Measurements from ENCODE around the gene ADORA2A.

DNA sequence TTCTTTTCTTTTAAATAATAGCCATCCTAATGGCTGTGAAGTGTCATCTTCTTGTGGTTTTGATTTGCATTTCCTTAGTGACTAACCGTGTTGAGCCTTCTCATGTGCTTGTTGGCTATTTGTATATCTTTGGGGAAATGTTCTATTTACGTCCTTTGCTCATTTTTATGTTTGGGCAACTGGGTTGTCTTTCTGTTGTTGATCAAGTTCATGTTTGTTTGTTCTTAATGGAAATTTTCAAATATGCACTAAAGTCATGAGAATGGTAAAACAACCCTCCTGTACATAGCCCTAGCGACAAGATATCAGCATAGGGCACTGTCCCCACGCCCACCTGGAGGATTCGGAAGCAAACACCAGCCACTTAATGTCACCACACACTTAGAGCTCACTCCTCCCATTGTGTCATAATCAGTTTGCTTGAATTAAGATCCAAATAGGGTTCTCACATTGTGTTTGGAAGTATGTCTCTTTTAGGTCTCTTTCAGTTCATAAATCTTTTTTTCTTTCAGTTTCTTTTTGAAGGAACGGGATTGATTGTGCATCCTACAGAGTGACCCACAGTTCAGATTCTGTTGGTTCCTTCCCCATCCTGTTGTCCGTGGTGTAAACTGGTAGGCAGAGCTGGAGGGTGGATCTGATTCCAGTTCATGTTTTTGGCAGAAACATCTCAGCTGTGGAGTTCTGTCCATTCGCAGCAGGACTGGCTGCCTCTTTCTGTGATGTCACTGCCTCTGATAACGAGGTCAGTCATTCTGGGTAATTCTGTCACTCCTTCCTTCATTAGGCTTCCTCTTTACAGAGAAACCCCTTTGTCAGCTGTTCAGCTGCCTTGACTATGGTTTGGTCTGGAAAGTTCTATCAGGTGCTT is 26.4 kb upstream of the ADORA2A start:
- TF ChIP-seq, protein P1, sequence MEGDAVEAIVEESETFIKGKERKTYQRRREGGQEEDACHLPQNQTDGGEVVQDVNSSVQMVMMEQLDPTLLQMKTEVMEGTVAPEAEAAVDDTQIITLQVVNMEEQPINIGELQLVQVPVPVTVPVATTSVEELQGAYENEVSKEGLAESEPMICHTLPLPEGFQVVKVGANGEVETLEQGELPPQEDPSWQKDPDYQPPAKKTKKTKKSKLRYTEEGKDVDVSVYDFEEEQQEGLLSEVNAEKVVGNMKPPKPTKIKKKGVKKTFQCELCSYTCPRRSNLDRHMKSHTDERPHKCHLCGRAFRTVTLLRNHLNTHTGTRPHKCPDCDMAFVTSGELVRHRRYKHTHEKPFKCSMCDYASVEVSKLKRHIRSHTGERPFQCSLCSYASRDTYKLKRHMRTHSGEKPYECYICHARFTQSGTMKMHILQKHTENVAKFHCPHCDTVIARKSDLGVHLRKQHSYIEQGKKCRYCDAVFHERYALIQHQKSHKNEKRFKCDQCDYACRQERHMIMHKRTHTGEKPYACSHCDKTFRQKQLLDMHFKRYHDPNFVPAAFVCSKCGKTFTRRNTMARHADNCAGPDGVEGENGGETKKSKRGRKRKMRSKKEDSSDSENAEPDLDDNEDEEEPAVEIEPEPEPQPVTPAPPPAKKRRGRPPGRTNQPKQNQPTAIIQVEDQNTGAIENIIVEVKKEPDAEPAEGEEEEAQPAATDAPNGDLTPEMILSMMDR (IDR thresholded peaks at IDR 0.05) = no peak
- TF ChIP-seq ZFX (IDR thresholded peaks at IDR 0.05; ENCODE audit: borderline replicate concordance) = no peak

Data from 22Rv1 (cell line).